ENCODE data around the gene TRAPPC6A.
A peak's percentile ranks its signal among the peaks of the same experiment; 100 is the strongest.

The TRAPPC6A gene

DNA sequence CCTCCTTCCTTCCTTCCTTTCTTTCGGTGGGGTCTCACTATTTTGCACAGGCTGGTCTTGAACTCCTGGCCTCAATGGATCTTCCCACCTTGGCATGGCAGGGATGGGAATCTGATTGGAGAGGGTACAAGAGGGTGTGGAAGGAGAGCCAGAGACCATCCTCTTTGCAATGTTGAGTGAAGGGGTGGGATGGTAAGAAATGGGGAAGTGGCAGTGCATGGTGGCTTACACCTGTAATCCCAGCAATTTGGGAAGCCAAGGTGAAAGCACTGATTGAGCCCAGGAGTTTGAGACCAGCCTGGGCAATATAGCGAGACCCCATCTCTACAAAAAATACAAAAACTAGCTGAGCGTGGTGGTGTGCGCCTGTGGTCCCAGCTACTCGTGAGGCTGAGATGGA is 6.1 kb upstream of the TRAPPC6A start:
- no peak for DNase-seq

DNA sequence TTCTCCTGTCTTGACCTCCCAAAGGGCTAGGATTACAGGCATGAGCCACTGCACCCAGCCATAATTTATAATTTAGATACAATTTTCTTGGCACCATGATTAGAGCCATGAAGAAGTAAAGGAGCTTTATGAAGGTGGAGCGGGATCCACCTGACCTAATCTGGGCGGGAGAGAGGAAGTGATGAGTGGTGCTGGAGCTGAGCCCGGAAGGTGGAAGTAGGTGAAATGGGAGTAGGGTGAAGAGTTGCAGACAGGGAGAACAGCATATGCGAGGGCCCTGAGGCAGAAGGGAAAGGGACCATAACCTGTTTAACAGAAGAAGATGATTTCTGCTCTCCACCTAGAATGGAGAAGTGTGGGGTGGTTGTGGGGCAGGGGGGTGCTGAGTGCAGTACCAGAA is 4.7 kb upstream of the TRAPPC6A start:
- no peak for DNase-seq

DNA sequence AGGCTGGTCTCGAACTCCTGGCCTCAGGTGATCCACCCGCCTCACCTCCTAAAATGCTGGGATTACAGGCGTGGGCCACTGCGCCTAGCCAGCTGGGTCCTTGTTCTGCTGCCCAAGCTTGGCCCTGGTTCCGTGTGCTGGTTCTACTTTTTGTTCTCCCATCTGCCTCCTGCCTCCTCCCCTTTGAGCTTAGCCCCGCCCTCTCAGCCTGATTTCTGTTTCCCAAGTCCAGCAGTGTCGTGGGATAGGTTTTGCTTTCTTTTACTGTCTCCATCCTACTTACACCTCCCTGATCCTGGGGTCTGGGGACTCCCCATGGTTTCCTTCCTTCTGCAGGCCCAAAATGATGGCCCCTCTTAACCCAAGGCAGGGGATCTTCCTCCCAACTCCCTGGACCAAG is 2.9 kb upstream of the TRAPPC6A start:
- DNase-seq: no peak

DNA sequence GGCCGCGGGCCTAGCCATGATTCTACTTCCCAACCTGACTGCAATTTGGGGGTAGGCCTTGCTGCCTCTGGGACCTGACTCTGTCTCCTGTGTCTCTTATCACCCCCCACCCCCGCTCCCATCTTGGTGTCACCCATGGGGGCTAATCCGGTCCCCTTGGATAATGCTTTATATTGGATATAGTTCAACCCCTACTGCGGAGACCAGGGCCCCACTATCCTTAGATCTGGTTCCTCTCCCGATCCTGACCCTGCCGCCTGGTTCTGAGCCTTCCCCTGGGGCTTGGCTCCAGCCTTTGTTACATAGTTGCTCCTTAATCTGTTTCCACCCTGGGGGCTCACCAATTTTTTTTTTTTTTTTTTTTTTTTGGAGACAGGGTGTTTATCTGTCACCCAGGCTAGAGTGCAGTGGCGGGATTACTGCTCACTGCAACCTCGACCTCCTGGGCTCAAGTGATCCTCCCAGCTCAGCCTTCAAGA is 1.9 kb upstream of the TRAPPC6A start:
- no peak for DNase-seq

DNA sequence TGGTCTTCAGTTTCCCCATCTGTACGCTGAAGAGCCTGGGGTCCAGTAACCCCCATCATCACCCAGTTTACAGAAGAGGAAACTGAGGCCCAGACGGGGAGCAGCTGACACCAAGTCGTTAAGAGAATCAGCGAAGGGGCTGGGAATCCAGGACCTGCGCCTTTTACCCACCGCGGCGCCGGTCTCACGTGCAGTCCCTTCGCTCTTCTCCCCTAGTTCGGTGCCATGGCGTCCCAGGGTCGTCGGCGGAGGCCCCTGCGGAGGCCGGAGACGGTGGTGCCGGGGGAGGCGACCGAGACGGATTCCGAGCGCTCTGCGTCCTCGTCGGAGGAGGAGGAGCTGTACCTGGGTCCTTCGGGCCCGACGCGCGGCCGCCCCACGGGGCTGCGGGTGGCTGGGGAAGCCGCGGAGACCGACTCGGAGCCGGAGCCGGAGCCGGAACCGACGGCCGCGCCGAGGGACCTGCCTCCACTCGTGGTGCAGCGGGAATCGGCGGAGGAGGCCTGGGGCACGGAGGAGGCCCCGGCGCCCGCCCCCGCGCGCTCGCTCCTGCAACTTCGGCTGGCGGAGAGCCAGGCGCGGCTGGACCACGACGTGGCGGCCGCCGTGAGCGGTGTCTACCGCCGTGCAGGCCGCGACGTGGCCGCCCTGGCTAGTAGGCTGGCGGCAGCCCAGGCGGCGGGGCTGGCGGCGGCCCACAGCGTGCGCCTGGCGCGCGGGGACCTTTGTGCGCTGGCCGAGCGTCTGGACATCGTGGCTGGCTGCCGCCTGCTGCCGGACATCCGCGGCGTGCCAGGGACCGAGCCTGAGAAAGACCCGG is 1.2 kb upstream of the TRAPPC6A start:
- no peak for DNase-seq

DNA sequence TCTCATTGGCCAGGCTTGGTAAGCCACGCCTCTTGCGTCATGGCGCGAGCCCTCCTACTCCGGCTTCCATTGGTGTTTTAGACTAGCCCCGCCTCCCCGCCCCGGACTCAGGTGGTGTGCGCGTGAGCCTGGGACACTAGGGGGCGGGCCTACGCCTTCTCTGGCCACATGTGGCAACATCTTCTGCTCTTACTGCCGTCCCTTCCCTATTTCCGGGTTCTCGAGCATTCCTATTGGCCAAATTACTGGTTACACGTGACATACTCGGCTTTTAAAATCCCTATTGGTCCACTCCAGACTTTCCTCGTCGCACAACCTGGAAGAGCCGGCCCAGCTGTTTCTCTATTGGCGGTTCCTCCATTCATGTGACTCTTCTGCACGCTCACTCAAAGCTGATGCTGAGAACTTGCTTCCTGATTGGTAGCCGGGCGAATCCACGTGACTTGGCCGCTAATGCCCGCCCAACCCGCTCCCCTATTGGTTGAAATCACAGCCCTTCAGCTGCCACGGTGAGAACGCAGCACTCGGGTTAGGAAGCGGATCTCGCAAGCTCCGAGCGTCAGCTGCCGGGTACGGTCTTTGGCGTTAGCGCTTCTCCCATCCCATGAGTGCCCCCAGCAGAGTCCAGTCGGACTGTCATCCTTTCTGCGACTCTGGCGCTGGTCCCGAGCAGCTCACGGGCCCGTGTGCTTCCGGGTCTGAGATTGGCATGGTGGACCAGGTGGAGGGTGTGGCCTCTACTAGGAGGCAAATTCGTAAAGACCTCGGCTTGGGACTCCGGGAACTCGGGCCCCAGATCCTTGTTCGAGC is 430 bp upstream of the TRAPPC6A start, which contains the start of gene BLOC1S3:
TSS of gene BLOC1S3 (plus strand) at position 523 of the 810 bp plus-strand sequence. CDS start 513 bp downstream, outside the sequence.
- peak; percentile 99 for DNase-seq

DNA sequence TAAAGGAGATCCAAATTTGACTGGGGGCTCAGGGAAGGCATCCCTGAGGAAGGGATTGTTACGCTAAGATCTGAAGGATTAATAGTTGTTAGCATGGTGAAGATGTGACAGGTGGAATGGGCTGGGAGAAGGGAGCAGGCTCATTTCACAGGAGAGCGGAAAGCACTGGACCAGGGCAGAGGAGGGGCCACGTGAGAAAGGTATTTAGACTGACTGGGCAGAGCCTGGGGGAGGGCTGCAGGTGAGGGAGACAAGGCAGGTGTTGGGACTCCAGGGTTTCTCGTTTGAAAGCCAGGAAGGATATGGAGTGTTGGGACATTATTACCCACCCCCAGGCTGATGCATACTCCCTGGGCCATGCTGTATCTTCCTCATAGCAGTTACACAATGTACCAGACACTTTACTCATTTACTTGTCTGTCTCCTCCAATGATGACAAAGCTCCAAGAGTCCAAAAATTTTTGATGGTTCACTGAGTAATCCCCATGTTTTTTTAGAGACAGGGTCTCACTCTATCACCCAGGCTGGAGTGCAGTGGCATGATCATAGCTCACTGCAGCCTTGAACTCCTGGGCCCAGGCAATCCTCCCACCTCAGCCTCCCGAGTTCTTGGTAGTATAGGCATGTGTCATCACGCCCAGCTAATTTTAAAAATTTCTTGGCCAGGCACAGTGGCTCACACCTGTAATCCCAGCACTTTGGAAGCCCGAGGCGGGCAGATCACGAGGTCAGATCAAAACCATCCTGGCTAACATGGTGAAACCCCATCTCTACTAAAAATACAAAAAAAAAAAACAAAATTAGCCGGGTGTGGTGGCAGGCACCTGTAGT is 2.3 kb downstream of the TRAPPC6A start:
- DNase-seq: peak; percentile 44

DNA sequence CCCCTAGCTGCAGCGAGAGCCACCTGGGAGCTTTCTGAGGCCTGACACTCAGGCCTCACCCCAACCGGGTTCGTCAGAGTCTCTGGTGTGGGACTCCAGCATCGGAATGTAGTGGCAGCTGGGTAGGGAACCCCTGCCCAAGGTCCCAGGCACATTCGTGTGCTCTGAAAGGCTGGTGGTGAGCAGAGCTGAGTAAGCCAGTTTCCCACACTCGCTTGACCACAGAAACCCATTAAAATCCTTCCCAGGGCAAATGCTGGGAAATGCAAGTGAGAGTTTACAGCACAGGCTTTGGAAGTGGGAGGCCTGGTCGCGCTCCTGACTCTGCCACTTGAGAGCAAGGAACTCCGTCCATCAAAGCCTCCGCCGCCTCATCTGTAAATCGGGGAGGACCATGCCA is 4.2 kb downstream of the TRAPPC6A start:
- no peak for DNase-seq

DNA sequence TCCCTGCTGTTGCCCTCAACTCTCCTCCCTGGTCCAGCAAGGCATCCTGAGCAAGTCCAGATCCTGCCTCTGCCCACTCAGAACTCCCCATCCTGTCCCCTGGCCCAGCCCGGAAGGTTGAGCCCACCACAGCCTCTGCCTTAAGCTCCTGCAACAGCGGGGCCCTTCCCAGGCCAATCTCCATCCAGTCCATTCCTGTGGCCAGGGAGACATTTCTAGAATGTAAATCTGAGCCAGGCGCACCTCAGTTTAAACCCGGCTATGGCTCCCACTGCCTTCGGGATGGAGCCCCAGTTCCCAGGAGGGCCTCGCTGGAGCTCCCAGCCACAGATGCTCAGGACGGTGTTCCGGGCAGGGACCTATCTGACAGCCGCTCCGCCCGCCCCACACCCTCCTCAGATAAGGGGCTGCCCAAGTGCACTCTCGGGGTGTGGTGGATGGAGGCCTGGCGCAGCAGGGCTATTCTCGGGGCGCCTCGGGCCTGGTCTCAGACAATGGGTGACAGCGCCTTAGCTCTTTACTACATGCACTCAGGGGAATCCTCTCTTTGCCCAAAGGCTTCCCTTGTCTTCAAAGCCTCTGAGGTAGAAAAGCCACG is 5.3 kb downstream of the TRAPPC6A start:
- no peak for DNase-seq

DNA sequence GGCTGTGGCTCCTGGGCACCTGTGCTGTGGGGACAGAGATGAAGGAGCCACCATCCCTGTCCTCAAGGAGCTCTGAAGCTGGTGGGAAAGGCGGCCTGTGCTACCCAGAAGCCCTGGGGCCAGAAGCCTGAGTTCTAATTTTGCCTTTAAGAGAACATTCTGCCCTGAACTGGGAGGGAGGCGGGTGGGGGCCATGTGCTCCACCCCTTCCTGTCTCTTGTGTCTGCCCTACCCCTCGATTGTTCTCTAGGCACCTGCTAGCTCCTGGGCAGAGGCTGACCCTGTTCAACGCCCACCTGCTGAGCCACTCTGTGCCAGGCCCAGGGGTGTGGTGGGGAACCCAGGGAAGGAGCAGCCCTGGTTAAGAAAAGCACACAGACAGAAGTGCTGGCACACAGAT is 5.9 kb downstream of the TRAPPC6A start:
- peak; percentile 19 for DNase-seq

DNA sequence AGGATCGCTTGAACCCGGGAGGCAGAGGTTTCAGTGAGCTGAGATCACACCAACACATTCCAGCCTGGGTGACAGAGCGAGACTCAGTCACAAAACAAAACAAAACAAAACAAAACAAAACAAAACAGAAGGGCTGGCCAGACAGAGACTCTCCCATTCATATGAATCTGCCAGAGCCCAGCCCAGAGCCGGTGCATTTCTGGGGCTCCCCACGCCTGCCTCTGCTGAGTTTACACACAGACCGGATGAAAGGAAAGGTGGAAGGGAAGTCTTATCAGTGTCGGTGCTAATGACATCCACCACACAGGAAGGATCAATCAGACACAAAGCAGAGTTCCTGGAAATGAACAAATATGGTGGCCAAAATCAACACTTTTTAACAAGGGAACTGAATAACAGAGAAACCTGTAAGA is 6.8 kb downstream of the TRAPPC6A start:
- no peak for DNase-seq

DNA sequence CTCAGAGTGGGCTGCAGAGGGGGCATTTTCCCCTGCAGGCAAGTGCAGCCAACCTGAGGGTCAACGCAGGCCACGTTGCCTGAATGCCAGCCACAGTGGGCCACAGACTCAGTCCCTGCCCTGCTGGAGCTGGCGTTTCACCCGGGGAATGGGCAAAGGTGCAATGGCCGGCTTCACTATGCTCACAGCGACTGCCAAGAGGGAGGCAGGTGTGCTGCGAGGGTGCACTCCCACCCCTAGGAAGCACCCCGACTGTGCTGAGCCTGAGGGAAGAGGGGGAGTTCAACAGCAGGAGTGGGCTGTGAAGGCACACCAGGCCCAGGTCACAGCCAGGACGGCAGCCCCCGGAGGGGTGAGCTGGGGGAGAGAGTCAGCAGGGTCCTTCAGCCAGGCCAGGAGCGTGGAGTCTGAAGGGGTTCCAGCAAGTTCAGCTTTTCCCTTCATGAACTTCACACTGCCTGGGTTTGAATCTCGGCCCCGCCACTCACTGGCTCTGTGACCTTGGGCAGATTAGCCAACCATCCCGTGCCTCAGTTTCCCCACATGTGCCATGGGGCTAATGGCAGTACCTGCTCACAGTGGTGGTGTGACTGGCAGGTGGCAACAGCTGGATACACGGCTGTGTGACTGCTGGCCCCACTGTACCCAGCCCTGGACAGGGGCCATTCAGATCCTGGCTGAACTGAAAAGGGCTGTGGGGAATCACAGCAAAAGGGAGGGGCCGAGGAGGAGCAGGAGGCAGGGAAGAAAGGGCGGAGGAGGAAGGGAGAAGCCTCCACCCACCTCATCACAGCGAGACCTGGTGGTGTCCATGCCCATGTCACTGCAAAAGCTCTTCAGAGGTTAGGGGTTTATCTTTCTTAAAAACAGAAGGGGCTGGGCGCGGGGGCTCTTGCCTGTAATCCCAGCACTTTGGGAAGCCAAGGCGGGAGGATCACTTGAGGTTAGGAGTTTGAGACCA is 7.6 kb downstream of the TRAPPC6A start:
- no peak for DNase-seq

DNA sequence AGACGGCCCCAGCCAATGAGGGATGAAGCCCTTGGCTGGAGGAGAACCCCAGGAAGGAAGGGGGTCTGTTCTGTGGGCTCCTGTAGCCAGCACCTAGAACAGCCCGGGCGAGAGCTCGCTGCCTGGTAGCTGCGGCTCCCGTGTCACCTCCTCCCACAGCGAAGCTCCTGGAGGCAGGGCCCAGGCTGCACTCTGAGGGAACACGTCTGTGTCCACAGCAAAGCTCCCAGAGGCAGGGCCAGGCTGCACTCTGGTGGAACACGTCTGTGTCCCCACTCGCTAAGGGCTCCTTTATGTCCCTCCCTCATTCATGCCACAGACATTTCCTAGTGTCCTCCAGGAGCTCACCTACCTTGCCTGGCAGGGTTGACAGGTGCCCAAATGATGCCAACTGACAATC is 8.4 kb downstream of the TRAPPC6A start:
- DNase-seq: no peak

DNA sequence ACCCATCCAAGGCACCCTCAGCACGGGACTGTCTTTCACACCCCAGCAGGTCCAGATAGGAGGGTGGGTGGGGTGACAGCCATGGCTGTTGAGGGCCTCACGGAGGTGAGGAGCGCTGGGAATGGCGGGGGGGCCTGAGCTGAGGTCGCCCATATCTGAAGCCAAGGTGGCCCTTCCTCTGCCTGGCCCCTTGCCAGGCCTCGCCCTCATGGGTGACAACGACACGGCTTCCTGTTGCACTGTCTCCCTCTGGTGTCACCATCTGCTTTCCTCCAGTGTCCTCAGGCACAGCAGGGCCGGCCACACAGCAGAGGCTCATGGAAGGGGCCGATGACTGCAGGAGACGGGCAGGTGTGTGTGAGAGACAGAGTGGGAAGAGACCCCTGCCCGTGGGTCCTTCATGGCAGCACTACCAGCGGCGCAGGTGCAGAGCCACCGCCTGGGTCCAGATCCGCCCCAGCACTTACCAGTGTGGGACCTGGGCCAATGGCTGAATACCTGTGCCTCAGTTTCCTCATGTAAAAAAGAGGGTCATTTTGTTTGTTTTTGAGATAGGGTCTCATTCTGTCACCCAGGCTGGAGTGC is 9.2 kb downstream of the TRAPPC6A start:
- DNase-seq: peak; percentile 64

DNA sequence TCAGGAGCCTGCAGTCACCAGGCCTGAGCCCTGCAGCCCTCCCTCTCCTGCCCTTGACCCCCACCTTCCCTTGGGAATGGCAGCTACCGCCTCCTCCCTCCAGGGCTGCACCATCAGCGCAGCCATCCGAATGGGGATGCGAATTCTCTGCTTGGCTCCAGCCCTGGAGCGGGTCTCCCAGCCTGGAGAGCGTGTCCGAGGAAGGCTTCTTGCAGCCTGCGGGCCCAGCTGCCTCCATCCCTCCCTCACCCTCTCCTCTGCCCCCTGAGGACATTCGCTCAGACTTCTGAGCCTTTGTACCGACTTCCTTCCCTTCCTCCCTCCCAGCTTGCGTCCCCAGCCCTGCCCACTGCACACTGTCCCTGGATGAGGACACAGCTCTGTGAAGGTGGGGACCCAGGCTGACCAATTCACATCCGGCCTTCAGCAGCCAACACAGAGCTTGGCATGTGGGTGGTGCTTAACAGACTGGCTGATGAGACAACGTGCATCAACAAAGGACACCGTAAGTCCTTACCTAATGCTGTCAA is 11.2 kb downstream of the TRAPPC6A start:
- peak; percentile 82 for DNase-seq

DNA sequence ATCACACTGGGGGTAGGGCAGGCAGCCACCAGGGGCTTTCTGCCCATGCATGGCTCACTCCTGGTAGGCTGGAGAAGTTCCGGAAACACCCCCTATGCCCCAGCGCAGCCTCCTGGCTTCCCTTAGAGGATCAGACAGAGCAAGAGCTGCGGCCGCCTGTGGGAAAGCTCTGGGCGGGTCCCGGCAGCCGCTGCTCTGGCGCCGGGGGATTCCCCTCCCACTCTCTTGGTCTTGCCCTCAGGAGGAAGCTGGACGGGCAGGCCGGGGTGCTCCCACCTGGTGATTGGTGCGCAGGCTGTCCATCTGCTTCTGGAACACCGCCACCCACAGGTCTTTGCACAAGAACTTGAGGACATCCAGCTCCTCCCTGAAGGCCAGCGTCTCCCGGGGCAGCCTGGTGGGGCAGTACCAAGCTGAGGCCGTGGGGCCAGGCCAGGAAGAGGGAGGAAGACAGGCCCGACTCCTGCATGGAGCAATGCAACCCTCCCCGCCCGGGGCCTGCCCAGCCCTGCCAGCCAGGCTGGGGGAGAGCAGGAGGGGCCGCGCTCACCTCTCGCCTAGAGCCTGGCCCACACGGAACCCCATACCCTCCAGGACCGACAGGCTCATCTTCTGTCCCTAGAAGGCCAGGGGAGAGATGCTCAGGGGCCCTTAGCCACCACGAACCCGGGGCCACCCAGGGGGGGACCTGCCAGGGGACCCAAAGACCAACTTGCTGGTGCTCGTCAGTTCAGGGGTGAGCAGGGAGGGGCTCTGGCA is 13.3 kb downstream of the TRAPPC6A start:
- DNase-seq: peak; percentile 89

DNA sequence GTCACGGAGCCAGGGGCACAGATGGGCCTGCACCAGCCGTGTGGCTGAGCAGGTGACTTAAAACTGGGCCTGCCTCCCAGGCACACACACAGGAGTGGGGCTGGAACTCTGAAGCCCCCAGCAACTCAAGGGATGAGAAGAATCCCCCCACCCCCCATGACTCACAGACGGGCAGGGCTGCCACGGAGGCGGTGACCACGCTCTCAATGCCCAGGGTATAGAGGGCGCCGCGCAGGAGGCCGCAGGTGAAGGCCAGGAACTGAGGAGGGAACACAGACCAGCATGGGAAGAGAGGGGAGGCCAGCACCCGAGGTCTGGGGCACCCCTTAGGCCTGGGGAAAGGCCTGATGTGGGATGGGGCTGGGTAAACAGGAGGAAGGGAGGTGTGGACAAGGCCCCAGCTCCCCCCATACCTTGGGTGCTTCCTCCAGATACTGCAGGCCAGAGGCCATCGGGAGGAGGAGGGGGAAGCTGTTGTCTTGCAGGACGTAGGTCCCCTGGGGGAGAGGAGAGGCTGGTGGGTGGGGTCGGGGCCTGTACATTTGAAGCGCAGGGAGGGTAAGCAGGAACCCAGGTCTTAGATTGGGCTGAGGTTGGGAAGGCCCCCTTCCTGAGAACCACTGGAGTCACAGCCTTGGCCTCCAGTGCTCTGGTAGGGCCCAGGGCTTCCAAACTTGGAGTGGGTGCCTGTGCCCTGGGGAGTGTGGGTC is 14.1 kb downstream of the TRAPPC6A start:
- DNase-seq: no peak

DNA sequence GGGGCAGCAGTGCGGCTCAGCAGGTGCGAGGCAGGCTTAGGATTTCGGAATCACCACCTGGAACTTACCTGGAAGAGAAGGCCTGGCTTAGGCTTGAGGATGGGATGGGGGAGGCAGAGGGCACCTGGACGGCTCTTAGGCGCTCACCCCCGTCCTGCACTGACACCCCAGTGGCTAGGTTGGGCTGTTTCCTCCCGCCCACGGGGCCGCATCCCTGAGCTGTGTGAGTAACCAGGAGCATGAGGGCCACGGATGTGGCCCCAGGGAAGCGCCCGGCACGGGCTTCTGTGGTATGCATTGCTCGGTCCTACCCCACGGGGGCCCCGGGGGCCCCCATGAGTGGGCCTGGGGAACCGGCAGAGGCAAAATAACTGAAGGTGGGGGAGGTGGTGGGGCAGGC is 14.9 kb downstream of the TRAPPC6A start:
- DNase-seq: no peak

DNA sequence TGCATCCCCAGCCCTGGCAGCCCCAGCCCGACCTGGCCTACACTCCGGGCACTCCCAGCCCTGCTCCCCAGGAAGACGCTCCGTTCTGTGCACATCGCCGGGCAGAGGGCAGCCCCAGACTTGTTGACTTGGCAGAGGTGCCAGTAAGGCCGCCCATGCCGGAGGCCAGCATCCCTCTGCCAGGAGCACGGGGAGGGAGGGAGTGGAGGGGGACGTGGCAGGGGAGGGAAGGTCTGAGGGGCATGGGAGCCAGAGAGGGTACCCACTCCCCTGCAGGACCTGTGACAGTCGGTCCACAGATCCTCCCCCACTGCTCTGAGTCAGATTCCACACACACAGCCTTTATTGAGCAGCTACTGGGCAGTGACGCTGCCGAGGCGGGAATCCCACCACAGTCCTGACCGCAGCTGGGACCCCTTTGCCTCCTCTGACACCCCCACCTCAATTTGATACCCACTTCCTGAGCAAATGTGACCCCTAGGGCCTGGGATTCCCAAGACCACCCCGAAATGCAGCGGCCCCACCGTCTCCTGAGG is 15.4 kb downstream of the TRAPPC6A start:
- DNase-seq: no peak

Measured in NCI-H510A treated with DMSO at 0.1 percent for 48 hours (cell line).